Esophagus muscularis mucosa (tissue), 4 donors: ENCODE results near the gene DARS1. TPM values are rescaled to one million over a fixed set of nuclear protein-coding genes. Genes with fewer than 3 reads are reported as not detected.

Experiments used
- DNase-seq: peaks from one replicate; pipeline ENCODE4 v3.0.0-alpha.2; 2017; ENCODE audit errors: extremely low spot score
- H3K27ac ChIP-seq, 4 donors: fragments of 200-600 bp; sonication (generic); replicated peaks in 1 of 4; 1 replicate in 3 of 4; 2 replicates in 1 of 4; pipeline ENCODE4 v1.5.1; 2016 to 2019; ENCODE audit warnings: mild to moderate bottlenecking in 1 of 4
- H3K27me3 ChIP-seq, 4 donors: fragments of 200-600 bp; sonication (generic); one replicate each; pipeline versions ENCODE4 v1.5.1 to v1.6.0; 2016 to 2019
- H3K36me3 ChIP-seq, 4 donors: fragments of 200-600 bp; sonication (generic); one replicate each; pipeline ENCODE4 v1.5.1; 2016 to 2019
- H3K4me1 ChIP-seq, 4 donors: fragments of 200-600 bp; sonication (generic); one replicate each; pipeline ENCODE4 v1.5.1; 2016 to 2019
- H3K4me3 ChIP-seq, 4 donors: fragments of 200-600 bp; sonication (generic); 1 replicate in 2 of 4; 2 replicates in 2 of 4; pipeline ENCODE4 v1.5.1; 2016 to 2019; ENCODE audit warnings: mild to moderate bottlenecking in 4 of 4, moderate library complexity in 1 of 4
- H3K9me3 ChIP-seq, 4 donors: fragments of 200-600 bp; sonication (generic); 1 replicate in 3 of 4; 2 replicates in 1 of 4; pipeline ENCODE4 v1.5.1; 2016 to 2019
- EP300 ChIP-seq: sonication (generic); formaldehyde crosslinking; IDR thresholded peaks from one replicate; pipeline ENCODE4 v1.6.1; 2017; ENCODE audit warnings: antibody characterized with exemption
- POLR2A ChIP-seq: fragments of 450-650 bp; IDR thresholded peaks from one replicate; pipeline ENCODE4 v1.6.1; 2017; ENCODE audit warnings: antibody characterized with exemption, moderate library complexity, mild to moderate bottlenecking, low read depth
- POLR2AphosphoS5 ChIP-seq, 2 donors: sonication (generic); formaldehyde crosslinking; IDR thresholded peaks; one replicate each; pipeline ENCODE4 v1.6.1; 2017; ENCODE audit warnings: antibody characterized with exemption in 2 of 2
- WGBS: methylation state at CpG from one replicate; pipeline ENCODE4 v1.1.5; 2018; 5-methylcytosine and 5-hydroxymethylcytosine counted together
- intact Hi-C: fragments of 100-400 bp; cut with DNase I; formaldehyde crosslinking; loops from one replicate; pipeline ENCODE4 v1.15.1; 2023
- total RNA-seq, 4 donors: library from RNA; depleted of rRNA; stranded (reverse); fragments of >200 nt; gene quantifications; one replicate each; pipeline versions ENCODE4 v1.1.0 to v1.2.1, GENCODE V29; 2016
- TF ChIP-seq, protein P1 (sequence below), 3 experiments: fragments of 200-600 bp in 2 of 3; fragments of 450-650 bp in 1 of 3; sonication (generic) in 2 of 3; IDR thresholded peaks; one replicate each; pipeline ENCODE4 v1.5.1; 2017 to 2019; ENCODE audit warnings: antibody characterized with exemption in 3 of 3, mild to moderate bottlenecking in 2 of 3, moderate library complexity in 1 of 3

The DARS1 gene
- total RNA-seq, 4 donors from 2014 or later: 98.8 to 129 (median 121) TPM

DNA sequence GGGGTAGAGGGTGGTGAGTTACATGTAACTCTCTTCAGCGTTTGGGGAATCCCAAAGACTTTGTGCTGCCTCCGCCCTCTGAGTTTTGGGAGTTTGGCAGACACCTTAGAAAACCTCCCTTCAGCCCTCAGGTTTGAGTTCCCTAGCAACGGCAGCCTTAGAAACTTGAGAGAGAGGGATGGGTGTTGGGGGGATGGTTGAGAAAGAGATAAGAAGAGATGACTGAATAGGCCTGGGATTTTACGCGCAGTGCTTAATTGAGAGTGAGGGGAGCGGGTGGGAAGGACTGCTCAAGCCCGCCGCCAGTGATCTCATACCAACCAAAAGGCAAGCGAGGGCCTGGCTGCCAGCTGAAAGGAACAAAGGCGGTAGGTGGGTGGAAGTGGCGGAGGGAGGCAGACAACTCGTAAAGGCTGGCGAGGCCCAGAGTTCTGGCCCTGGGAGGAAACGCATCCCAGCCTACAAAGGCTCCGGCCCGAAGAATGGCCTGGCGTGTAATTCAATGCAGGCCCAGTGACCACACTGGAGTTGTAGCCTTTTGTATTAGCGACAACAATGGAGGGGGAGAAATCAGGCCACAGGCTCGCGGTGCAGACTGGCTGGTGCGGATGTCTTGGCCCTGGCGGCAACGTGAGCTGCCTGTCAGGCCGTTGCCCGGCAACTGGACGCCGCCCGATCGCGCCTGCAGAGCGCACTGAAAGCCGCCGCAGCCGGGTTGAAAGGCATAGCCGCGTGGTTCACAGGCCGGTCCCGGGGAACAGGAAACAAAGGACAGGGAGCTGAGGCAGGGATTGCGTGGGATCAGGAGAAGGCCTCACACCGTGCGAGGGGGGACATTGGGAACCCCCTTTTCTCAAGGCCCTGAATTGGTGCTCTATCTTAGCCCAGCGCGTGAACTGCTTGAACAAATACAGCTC, 39.9 kb upstream of the DARS1 start:
- Histone ChIP-seq H3K36me3 (no peaks in the 10 kb centered on the region), H3K4me3 (peak overlapping the region; percentile 15 to 29 (median 25)), H3K27me3 (no peaks in the 10 kb centered on the region), H3K9me3 (no peaks in the 10 kb centered on the region), H3K27ac (no peak overlapping the region), H3K4me1 (peaks cover 4 to 13% (median 12%) of the 10 kb centered on the region in 4 donors)
- intact Hi-C loops: no loop called here
- WGBS: 34% methylated on average over 41 of the region's 43 CpGs
- DNase-seq: no peak
- TF ChIP-seq POLR2A (no peak), POLR2AphosphoS5 (IDR thresholded peaks at IDR 0.05) (peak in 1 of 2 donors; percentile 4), EP300 (no peak)
- TF ChIP-seq, protein P1, sequence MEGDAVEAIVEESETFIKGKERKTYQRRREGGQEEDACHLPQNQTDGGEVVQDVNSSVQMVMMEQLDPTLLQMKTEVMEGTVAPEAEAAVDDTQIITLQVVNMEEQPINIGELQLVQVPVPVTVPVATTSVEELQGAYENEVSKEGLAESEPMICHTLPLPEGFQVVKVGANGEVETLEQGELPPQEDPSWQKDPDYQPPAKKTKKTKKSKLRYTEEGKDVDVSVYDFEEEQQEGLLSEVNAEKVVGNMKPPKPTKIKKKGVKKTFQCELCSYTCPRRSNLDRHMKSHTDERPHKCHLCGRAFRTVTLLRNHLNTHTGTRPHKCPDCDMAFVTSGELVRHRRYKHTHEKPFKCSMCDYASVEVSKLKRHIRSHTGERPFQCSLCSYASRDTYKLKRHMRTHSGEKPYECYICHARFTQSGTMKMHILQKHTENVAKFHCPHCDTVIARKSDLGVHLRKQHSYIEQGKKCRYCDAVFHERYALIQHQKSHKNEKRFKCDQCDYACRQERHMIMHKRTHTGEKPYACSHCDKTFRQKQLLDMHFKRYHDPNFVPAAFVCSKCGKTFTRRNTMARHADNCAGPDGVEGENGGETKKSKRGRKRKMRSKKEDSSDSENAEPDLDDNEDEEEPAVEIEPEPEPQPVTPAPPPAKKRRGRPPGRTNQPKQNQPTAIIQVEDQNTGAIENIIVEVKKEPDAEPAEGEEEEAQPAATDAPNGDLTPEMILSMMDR (IDR thresholded peaks at IDR 0.05): no peak

DNA sequence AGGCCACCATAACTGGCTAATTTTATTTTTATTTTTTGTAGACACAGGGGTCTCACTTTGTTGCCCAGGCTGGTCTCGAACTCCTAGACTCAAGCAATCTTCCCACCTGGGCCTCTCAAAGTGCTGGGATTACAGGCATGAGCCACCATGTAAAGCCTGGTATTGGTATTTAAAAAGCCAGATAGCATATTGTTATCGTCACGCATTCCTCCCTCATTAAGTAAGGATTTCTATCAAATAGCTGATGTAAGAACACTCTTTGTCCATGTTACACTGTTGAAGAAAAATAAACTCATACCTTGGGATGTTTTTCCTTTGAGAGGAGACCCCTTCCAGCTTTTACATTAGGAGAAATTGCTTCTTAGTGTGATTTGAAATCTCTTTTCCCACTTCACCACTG, 39.2 kb upstream of the DARS1 start:
- WGBS: 96% methylated on average over 3 of the region's 3 CpGs
- H3K36me3 ChIP-seq: no peaks in the 10 kb centered on the region
- intact Hi-C loops: no loop called here

DNA sequence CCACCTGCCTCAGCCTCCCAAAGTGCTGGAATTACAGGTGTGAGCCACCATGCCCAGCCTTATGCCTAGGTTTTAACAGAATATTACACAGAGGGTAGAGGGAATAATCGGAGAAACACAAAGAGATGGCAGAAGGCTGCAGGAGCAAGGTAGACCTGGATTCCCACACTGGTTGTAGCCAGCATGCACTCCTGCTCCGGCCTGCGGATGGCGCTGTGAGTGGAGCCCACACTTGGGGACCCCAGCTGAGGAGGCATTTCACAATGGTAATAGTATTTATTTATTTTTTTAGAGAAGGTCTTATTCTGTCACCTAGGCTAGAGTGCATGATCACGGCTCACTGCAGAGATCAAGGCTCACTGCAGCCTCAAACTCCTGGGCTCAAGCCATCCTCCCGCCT, 38.8 kb upstream of the DARS1 start:
- peaks cover 4 to 22% (median 18%) of the 10 kb centered on the region in 4 donors for H3K4me1 ChIP-seq
- H3K9me3 ChIP-seq: no peaks in the 10 kb centered on the region
- 97% methylated on average over 6 of the region's 6 CpGs for WGBS
- H3K4me3 ChIP-seq: no peak overlapping the region
- H3K27ac ChIP-seq: no peak overlapping the region
- TF ChIP-seq POLR2A (no peak), EP300 (no peak), POLR2AphosphoS5 (IDR thresholded peaks at IDR 0.05) (no peak)
- TF ChIP-seq, protein P1 (IDR thresholded peaks at IDR 0.05): no peak
- H3K27me3 ChIP-seq: no peaks in the 10 kb centered on the region
- DNase-seq: no peak
- intact Hi-C loops: no loop called here
- no peaks in the 10 kb centered on the region for H3K36me3 ChIP-seq

More for the DNA sequence above, 39.2 kb upstream of the DARS1 start:
- H3K27ac ChIP-seq: no peak overlapping the region
- no peaks in the 10 kb centered on the region for H3K27me3 ChIP-seq
- TF ChIP-seq EP300 (no peak), POLR2AphosphoS5 (IDR thresholded peaks at IDR 0.05) (no peak), POLR2A (no peak)
- TF ChIP-seq, protein P1 (IDR thresholded peaks at IDR 0.05): no peak
- peaks cover 4 to 19% (median 16%) of the 10 kb centered on the region in 4 donors for H3K4me1 ChIP-seq
- DNase-seq: no peak
- H3K9me3 ChIP-seq: no peaks in the 10 kb centered on the region
- no peak overlapping the region for H3K4me3 ChIP-seq

DNA sequence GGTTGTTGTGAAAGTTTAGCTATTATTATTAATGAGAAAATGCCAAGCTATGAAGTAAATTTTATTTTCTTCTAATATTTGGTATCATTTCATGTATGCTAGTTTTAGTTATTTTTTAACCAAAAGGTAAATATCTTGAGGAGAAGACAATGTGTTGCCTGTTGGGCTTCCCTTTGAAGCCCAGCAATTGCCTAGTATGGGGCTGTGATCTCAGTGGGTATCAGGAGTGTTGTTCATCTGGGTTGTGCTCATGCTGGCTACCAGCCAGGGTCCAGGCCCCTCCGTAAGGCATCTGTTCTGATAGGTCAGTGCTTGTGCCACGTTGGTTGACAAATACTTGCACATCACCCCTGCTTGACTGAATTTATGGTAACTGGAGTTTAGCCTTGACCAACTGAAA, 38.0 kb upstream of the DARS1 start:
- TF ChIP-seq, protein P1 (IDR thresholded peaks at IDR 0.05): no peak
- no peak for TF ChIP-seq POLR2AphosphoS5 (IDR thresholded peaks at IDR 0.05)
- no peak for TF ChIP-seq POLR2A
- no peak for TF ChIP-seq EP300
- WGBS: 84% methylated on average over 2 of the region's 2 CpGs
- Histone ChIP-seq H3K4me1 (peaks cover 4 to 22% (median 18%) of the 10 kb centered on the region in 4 donors), H3K4me3 (no peak overlapping the region), H3K36me3 (no peaks in the 10 kb centered on the region), H3K27ac (no peak overlapping the region), H3K27me3 (no peaks in the 10 kb centered on the region), H3K9me3 (no peaks in the 10 kb centered on the region)
- intact Hi-C loops: no loop called here
- DNase-seq: no peak
